Stimulated activated CD8-positive, alpha-beta memory T cell treated with anti-CD3 and anti-CD28 coated beads, Interleukin-12 subunit alpha, Interleukin-12 subunit beta, amount 100 ng/mL, for 1 hour (primary cell): ENCODE measurements around the gene ZNF343.
A peak's percentile ranks its signal among the peaks of the same experiment; 100 is the strongest.
"Not testable (repeated sequence)": the region's sequence is repeated elsewhere in the genome, so short reads cannot be mapped to it uniquely, and the experiment has no call there.

Experiments used
- DNase-seq: peaks from one replicate; pipeline ENCODE4 v3.0.0-alpha.2; 2020; ENCODE audit warnings: low read depth

The ZNF343 gene

DNA sequence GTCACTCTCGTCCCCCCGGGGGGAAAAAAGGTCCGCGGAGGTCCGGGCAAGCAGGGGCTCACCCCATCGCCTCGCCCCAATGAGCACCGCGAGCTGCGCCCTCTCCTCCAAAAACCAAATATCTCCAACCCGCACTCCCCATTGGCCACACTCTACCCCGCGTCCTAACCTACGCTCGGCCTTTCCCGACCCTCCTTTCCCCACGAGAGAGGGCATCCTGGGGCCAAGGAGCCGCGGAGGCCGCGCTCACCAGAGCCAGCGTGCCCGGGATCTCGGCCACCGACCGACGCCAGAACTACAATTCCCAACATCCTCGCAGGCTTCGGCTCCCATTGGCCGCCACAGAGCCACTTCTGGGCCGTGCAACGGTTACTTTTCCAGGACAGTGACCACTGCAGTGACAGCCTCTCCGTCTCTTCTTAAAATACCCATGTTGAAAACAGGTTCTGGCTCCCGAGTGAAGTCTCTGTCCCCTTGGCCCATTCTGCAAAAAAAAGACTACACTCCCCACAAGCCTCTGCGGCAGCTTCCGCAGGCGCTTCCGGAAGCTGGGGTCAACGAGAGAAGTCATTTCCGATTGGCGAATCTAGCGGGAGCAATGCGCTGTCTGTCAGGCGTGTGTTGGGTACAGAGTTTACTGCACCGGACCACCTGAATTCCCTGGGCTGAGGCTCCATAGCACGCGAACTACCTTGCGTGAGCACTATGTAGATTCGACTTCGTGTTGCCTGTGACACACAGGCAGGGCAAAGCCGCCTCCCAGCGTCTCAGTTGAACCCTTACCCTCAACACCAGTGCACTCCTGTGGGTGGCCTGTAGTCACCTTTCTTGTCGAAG is at the start of gene ZNF343:
Gene ZNF343 (minus strand): TSS at position 285 of the 837 bp plus-strand sequence. CDS start 15,020 bp downstream, outside the sequence.
- DNase-seq, result peak; percentile 67

DNA sequence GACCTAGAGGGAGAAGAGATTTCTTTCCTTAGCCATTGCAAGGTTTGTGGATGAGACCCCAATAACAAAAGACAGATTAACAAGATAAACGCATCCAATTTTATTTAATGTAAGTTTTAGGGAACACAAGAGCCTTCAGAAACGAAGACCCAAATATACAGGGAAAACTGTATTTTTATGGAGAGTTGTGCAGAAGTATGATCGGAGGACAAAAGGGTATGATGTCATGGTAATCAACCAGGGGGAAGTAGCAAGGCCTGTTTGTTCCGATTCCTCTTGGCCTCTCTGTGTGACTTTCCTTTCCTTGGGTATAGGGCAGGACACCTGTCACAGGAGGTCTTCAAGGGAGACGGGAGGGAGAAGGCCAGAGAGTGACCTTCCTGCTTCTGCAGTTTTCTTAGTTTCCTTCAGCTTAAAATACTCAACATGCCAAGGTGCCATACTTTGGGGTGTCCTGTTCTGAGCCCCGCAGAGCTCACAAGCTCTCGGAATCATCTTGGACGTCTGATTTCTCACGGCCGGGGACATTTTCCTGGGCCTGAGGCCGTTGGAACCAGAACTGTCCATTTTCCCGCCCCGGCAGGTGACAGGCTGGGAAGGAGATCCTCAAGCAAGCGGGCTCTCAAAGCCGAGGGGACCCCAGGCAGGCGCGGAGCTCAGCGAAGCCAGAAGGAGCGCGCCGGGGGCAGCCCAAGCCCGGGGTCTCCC is 49.3 kb upstream of the ZNF343 start:
- DNase-seq, result no peak

DNA sequence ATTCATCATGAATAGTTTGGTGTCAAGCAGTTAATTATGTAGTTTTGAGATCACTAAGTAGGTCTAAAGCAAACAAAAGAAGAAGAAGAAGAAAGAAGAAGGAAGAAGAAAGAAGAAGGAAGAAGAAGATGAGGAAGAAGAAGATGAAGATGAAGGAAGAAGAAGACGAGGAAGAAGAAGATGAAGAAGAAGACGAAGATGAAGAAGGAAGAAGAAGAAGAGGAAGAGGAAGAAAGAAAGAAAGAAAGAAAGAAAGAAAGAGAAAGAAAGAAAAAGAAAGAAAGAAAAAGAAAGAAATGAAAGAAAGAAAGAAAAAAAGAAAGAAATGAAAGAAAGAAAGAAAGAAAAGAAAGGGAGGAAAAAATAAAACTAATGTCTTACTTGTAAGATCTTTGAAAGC is 36.9 kb upstream of the ZNF343 start:
- no peak for DNase-seq

DNA sequence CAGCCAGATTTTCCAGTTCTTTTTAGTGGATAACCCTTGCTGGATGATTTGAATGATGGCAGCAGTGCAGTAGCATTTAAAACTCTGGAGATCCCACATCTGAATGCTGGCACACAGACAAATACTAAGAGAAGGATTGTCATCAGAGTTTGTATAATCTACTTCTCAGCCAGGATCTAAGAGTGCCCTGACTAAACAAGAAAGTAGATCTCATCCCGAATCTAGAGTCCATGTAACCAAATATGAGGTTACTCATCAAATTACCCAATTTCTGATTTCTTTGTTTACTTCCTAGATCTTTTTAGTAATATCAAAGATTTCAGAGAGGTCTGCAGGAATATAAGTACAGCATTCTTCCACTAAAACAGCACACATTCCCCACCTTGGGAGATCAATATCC is 35.5 kb upstream of the ZNF343 start:
- DNase-seq, result no peak

DNA sequence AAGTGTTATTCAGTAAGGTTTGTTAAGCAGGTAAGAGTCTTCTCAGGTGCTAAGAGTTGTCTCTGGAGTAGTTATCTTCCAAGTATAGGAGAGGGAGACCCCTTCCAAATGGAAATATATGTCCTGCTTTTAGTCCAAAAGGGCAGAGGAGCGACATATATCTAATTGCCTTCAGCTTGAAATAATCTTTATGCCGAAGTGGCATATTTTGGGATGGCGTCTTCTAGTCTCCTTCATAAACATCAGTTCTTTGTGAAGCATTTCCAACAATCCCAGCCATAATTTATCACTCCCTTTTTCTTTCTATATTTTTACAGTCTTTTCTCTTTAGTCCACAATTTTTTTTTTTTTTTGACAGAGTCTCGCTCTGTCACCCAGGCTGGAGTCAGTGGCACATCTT is 33.6 kb upstream of the ZNF343 start:
- no peak for DNase-seq

DNA sequence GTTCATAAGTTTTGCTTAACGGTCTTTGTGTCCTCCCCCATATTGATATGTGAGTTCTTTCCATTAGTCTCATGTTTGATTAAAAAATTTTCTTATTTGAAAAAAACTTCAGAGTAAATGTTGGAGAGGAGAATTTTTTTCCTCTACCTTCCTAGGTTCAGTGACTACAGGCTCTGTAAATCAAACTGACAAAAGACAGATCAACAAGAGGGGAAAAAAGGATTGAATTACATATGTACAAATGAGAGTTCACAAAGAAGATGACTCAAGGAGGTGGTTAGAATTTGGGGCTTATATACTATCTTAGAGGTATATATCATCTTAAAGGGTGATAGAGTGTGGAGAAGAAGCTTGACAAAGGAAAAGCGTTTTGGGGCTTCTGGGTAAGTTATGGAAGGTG is 33.2 kb upstream of the ZNF343 start:
- DNase-seq, result no peak

DNA sequence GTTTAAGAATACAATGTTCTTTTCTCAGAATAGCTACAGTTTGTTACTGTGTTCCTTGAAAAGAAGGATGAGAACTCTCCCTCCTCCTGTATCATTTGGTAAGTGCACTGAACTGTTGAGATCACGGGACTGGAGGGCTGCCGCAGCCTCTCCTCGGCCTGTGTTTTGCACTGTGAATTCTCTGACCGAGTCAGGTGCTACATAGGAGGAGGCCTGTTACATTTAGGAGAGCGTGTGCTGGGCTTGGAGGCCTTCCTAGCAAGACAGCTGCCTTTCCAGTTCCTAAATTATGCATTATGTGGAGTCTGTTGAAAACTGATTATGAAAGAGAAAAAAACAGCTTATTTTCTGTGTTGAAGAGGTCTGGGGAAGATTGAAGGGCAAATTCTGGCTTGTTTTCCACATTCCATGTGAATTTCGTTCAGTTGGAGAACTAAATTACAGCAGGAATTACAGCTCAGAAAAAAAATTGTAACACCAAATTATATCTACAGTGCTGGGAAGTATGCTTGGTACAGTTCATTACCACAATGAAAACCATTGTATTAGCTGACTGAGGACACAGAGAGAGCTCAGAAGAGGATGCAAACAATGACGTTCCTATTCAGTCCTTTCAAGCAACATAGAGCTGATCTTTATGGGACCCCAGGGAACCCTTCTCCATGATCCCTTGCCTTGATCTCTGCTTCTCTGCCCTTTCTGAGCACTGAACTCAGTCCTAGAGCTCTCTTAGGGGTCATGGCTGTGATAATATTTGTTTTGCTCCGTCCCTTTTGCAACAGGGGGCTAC is 30.4 kb upstream of the ZNF343 start:
- no peak for DNase-seq

DNA sequence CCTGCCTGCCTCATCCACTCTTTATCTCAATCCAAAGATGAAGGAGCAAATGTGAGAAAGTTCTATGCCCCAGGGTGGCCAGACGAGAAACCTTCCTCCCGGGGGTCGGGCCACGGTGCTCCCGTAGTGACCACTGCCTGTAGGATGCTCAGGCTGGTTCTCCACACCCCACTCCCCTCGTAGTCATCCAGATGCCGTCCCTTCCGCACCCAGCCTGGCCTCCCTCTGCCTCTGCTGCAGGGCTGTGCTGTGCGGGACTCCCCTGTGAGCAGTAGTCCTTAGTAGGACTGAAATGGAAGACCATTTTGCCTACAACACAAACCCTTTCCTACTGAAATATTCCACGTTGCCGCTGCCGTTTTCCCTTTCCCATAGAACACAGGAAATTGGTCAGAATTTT is 29.6 kb upstream of the ZNF343 start:
- DNase-seq, result no peak

DNA sequence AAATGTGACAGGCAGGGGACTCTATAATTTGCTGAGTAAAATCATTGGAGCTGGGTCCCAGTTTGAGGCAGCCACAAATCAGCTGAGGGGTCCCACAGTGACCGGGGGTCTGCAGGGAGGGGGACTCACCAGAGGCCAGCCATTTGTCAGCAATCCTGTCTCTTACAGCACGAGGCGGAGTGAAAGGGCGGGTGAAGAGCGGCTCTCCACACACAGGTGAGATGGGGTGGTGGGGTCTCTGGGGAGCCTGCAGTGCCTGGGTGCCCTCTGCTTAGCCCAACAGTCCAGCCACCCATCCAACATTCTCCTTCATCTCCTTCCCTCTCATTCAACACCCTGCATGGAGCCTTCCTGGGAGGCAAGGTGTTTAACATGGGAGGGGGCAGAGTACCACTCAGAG is 28.4 kb upstream of the ZNF343 start:
- no peak for DNase-seq

DNA sequence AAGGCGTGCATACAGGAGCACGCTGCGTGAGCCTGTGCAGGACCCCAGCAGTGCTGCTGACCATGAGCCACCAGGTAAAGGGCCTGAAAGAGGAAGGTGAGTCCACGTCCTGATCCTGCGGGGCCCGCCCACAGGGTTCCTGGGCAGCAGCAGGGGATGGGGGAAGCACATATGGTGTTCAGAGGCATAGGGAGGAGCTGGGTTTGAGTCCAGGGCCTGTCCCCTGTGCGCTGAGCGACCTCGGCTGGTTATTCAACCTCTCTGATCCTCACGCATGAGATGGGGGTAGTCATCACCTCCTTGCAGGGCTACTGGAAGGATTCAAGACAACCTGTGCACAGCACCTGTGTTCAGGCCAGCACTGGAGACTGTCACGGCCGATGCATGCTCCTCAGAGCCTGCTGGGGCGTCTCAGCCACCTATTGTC is 27.9 kb upstream of the ZNF343 start, which contains the start of gene TMC2:
Gene TMC2 (plus strand): TSS at position 14 of the 427 bp plus-strand sequence. CDS start 49 bp downstream, at position 63.
- no peak for DNase-seq

DNA sequence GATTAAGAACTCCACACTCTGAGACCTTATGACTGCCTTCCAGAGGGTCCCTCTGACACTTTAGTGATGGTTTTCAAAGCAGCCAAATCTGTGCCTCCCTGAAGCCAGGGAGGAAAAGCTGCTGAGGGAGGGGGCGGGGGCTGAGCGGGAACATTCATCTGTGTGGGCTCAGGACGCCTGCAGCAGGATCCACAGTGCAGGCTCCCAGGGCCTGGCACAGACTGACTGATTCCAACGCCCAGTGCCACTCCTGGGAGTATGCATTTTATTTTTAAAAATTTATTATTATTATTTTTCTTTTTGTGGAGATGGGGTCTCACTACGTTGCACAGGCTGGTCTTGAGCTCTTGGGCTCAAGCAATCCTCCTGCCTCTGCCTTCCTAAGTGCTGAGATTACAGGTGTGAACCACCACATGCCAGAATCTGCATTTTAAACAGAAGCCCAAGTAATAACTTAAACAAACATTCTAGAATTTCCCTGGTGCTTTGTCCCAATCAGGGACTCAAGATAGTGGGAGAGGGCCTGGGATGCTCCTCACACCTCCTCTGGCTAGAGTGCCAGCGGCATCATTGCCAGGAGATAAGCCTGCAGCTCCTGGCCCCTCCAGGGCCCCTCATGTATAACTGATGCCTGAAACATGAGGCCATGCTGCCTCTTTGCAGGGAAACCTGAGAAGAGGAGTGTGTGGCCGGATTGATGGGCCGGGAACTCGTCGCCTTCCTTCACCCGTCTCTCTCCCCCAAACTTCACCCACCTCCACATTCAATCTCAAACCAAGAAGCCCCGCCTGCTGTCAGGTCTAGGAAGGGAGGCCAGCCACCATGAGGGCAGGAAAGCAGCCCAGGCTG is 27.2 kb upstream of the ZNF343 start:
- DNase-seq, result no peak

DNA sequence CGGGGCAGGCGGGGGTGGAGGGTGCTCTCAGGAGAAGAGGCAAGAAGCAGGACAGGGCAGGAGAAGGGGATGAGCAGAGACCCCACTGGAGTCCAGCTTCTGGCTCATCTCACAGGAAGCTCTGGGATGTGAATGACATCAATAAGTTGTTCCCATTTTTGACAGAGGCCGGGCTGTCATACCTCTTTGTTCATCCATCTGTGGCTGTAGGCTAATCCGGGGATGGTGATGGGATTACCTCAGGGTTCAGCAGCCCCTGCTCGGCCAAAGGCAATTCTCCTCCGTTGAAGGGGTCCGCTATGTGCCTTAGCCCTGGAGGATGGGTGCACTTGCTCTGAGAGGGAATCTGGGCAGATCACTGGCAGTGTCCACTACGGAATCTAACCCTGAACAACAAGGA is 24.4 kb upstream of the ZNF343 start:
- DNase-seq, result no peak

DNA sequence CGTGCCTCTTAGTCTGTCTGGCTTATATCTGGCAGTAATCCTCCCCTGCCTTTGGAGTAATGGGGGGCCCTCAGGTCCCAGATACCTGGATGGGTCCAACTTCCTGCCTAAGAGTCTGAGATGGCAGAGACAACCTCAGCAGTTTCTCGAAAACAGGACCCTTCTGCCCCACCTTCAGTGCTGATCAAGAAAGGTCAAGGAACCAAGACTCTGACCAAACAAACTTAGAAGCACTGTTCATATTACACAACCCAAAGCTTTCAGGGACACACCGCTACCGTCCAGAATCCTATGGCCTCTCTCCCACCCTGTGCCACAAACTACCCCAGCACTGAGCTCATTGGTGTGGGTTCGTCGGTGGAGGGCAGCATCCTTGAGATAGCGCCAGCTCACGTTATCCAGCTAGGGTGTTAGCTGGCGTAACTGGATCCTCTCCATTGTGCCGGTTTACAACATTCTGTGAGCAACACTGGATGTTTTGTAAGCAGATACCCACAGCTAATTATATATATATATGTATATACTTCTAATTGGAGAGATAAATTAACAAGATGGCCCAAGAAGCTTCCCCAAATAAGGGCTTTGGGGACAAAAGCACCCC is 20.1 kb upstream of the ZNF343 start:
- DNase-seq, result no peak

DNA sequence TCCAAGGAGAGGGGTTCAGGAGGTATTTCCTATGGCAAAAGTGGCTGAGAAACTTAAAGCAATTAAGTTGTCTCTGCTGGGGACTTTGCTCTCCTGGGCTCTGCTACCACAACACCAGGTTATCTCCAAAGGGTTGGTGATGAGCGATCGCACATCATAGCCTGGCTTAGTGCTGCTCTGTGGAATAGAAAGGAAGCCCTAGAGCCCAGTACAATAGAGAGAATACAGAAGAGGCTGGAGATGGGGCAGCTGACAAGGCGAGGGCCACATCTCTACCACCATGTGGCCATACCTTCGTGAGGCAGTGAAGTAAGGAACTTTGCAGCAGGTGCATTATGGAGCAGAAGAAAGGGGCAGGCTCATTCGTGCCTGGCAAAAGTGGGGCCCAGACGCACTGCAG is 19.0 kb upstream of the ZNF343 start:
- DNase-seq, result no peak

DNA sequence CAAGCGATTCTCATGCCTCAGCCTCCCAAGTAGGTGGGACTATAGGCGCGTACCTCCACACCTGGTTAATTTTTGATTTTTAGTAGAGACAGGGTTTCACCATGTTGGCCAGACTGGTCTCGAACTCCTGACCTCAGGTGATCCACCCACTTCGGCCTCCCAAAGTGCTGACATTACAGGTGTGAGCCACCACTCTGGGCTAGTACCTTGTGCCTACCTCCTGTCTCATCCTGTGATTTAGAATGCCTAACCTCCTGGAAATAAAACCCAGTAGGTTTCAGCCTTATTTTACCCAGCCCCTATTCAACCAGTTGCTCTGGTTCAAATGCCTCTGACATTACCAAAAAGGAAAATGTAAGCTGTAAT is 17.5 kb upstream of the ZNF343 start:
- DNase-seq, result not testable (repeated sequence)

DNA sequence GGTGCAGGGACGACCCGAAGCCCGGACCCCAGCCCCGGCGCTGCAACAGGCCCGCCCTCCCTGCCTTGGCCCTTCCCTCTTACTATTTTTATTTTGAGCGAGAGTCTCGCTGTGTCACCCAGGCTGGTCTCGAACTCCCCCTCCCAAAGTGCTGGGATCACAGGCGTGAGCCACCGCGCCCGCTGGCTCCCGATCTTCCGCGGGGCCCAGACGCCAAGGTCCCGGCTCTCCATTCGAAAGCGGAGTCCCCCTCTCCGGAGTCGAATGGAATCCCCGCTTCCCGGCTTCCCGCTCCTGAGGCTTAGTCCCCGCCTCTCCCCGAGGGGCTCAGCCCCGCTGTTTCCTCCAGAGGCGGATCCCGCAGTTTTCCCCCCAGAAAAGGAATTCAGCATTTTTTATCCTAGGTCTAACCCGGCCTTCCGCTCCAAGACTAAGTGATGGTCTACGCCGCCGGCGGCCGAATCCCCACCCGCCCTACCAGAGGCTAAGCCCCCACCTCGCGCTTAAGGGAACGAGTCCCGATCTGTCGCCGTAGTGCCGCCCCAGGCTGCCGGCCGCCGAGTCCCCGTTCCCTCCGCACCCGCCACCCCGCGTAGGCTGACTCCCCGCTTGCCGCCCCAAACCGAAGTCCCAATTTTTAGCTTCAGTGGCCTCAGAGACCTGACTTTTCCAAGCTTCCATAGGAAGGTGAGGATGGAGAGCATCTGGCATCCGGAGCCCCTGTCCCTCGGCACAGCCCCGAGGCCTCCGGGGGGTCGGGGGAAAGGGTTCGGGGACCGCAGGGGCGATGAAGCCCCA is 16.2 kb upstream of the ZNF343 start:
- DNase-seq, result no peak

DNA sequence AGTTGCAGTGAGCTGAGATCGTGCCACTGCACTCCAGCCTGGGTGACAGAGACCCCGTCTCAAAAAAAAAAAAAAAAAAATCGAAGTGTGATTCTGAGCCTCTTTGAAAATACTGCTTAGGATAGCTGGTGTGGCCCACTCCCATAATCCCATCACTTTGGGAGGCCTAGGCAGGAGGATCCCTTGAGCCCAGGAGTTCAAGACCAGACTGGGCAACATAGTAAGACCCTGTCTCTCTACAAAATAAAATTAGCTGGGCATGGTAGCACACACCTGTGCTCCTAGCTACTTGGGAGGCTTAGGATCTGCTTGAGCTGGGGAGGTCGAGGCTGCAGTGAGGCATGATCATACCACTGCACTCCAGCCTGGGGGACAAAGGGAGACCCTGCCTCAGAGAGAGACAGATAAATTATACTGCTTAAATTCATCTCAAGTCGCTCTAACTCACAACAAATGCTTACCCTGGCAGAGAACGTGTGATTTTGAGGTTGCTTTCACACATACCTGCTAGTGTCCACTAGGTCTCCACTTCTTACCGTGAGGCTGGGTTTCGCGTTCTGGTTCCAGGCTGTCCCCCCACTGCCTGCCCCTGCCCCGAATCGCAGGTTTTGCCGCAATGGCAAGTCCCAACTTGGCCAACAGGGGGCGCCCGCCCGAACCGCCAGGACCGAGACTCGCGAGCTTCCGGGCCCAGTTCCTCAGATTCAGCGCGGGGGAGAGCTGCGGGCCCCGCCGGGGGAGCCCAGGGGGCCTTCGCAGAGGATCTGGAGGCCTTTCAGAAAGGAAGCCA is 15.4 kb upstream of the ZNF343 start:
- peak; percentile 86 for DNase-seq

DNA sequence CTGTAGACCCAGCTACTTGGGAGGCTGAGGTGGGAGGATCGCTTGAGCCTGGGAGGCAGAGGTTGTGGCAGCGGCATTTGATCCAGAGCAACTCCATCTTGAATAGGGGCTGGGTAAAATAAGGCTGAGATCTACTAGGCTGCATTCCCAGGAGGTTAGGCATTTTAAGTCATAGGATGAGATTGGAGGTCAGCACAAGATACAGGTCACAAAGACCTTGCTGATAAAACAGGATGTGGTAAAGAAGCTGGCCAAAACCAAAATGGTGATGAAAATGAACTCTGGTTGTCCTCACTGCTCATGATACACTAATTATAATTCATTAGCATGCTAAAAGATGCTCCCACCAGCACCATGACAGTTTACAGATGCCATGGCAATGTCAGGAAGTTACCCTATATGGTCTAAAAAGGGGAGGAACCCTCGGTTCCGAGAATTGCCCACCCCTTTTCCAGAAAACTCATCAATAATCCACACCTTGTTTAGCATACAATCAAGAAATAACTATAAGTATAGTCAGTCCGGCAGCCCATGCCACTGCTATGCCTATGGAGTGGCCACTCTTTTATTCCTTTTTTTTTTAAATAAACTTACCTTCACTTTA is 14.2 kb upstream of the ZNF343 start:
- not testable (repeated sequence) for DNase-seq
